ENCODE data around the gene GPAM.

GPAM gene, protein sequence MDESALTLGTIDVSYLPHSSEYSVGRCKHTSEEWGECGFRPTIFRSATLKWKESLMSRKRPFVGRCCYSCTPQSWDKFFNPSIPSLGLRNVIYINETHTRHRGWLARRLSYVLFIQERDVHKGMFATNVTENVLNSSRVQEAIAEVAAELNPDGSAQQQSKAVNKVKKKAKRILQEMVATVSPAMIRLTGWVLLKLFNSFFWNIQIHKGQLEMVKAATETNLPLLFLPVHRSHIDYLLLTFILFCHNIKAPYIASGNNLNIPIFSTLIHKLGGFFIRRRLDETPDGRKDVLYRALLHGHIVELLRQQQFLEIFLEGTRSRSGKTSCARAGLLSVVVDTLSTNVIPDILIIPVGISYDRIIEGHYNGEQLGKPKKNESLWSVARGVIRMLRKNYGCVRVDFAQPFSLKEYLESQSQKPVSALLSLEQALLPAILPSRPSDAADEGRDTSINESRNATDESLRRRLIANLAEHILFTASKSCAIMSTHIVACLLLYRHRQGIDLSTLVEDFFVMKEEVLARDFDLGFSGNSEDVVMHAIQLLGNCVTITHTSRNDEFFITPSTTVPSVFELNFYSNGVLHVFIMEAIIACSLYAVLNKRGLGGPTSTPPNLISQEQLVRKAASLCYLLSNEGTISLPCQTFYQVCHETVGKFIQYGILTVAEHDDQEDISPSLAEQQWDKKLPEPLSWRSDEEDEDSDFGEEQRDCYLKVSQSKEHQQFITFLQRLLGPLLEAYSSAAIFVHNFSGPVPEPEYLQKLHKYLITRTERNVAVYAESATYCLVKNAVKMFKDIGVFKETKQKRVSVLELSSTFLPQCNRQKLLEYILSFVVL

DNA sequence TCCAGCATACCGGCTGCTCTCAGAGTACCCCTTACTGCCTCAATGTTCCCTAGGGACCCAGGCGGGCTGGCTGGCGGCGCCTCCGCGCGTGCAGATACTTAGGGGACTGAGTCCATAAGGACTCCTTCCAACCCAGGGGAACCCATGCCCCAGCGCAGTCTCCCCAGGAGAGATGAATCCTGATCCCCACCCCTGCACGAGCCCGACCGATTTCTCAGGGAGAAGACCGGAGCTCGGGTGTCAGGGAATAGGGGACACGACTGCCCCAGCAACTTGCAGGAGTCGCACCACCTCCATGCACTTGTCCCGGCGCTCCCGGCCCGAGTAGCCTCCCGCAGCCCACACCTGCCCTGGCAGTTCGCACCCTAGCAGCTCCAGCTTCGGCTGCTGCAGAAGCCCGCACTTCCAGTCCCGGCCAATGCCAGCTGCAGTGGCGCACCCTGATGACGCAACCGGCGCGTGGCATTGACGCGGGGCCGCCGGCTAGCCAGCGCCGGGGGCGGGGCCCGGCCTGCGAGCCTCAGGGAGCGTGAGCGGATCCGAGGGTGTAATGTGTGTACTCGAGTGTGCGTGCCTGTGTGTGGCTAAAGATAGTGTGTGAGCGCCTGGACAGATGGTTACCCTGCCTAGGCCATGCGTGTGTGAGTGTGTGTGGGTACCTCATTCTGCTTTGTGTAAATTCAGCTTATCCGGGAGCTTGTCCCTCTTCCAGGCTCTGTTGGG lies at the start of gene GPAM:
TSS of gene GPAM (minus strand) at position 437 of the 723 bp plus-strand sequence. CDS start 1,981 bp downstream, outside the sequence.
- H3K36me3 ChIP-seq (ENCODE audit: control insufficient read depth, insufficient read depth, low read length): no peaks in the 10 kb centered on the region
- H3K4me3 ChIP-seq (replicated peaks; ENCODE audit: low read depth, low read length): peak within 1 kb of the TSS; percentile 99
- H3K27me3 ChIP-seq (replicated peaks; ENCODE audit: control insufficient read depth, insufficient read depth, low read length): no peaks in the 10 kb centered on the region
- TF ChIP-seq, protein P1, sequence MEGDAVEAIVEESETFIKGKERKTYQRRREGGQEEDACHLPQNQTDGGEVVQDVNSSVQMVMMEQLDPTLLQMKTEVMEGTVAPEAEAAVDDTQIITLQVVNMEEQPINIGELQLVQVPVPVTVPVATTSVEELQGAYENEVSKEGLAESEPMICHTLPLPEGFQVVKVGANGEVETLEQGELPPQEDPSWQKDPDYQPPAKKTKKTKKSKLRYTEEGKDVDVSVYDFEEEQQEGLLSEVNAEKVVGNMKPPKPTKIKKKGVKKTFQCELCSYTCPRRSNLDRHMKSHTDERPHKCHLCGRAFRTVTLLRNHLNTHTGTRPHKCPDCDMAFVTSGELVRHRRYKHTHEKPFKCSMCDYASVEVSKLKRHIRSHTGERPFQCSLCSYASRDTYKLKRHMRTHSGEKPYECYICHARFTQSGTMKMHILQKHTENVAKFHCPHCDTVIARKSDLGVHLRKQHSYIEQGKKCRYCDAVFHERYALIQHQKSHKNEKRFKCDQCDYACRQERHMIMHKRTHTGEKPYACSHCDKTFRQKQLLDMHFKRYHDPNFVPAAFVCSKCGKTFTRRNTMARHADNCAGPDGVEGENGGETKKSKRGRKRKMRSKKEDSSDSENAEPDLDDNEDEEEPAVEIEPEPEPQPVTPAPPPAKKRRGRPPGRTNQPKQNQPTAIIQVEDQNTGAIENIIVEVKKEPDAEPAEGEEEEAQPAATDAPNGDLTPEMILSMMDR (IDR thresholded peaks at IDR 0.05; ENCODE audit: insufficient read depth, low read length, poor library complexity, severe bottlenecking): no peak
- DNase-seq (ENCODE audit: extremely low read depth, insufficient read length): peak; percentile 96

DNA sequence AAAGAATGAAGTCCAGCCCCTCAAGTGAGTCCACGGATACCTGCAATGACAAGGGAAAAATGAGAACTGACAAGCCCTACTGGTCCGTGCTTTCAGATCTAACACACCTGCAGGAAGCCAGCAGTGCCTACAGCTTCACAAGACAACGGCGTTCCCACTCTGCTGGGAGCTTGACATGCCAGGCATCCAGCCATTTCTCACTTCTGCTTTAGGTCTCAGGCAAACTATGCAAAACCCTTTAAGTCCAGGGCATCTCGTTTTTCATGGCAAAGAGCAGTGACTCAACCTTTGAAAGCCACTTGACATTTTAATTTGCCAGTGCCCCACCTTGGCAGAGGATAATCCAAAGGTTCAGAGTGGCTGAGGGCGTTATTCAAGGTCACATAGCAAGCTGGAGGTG lies 49.1 kb upstream of the GPAM start:
- H3K36me3 ChIP-seq (ENCODE audit: control insufficient read depth, insufficient read depth, low read length): no peaks in the 10 kb centered on the region
- DNase-seq (ENCODE audit: extremely low read depth, insufficient read length): no peak
- TF ChIP-seq, protein P1 (IDR thresholded peaks at IDR 0.05; ENCODE audit: insufficient read depth, low read length, poor library complexity, severe bottlenecking): no peak
- H3K27me3 ChIP-seq (replicated peaks; ENCODE audit: control insufficient read depth, insufficient read depth, low read length): no peaks in the 10 kb centered on the region; the same call in 1 of the 2 replicates
- H3K4me3 ChIP-seq (replicated peaks; ENCODE audit: low read depth, low read length): no peak overlapping the region

DNA sequence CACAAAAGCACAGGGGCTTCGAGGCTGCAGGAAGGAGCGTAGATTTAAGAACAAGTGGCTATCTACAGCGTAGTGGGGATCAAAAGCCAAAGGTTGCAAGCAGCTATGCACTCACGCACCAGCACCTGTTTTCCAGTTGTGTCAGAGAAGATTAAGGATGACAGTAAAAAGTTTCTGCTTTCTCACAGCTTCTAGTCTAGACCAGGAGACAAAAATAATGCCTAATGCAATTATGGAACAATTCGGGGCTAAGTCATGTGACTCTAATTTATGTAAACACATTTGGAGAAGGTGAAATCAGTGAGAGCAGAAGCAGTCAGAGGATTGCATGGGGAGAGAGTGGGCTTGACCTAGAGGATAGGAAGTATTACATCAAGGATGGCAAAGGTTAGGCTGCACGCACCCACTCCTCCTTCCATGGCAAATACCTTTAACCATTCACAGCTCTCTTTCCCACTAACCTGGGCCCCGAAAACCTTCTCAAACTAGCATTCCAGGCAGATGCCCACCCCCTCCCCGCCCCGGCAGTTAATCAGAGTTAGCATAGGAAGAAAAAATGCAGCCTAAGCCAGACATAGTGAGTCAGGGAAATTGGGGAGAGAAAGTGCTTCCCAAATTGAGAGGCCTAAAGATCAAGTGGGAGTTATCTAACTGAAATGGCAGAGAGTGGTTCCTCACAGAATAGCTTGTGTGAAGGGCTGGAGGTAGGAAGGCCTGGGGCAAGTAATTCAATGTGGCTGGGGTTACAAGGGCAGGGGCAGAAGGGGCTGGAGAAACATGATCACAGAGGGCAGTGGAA lies 48.2 kb upstream of the GPAM start:
- Histone ChIP-seq H3K4me3 (replicated peaks; ENCODE audit: low read depth, low read length) (no peak overlapping the region), H3K36me3 (ENCODE audit: control insufficient read depth, insufficient read depth, low read length) (no peaks in the 10 kb centered on the region), H3K27me3 (replicated peaks; ENCODE audit: control insufficient read depth, insufficient read depth, low read length) (no peaks in the 10 kb centered on the region; the same call in 1 of the 2 replicates)
- TF ChIP-seq, protein P1 (IDR thresholded peaks at IDR 0.05; ENCODE audit: insufficient read depth, low read length, poor library complexity, severe bottlenecking): no peak
- DNase-seq (ENCODE audit: extremely low read depth, insufficient read length): no peak

DNA sequence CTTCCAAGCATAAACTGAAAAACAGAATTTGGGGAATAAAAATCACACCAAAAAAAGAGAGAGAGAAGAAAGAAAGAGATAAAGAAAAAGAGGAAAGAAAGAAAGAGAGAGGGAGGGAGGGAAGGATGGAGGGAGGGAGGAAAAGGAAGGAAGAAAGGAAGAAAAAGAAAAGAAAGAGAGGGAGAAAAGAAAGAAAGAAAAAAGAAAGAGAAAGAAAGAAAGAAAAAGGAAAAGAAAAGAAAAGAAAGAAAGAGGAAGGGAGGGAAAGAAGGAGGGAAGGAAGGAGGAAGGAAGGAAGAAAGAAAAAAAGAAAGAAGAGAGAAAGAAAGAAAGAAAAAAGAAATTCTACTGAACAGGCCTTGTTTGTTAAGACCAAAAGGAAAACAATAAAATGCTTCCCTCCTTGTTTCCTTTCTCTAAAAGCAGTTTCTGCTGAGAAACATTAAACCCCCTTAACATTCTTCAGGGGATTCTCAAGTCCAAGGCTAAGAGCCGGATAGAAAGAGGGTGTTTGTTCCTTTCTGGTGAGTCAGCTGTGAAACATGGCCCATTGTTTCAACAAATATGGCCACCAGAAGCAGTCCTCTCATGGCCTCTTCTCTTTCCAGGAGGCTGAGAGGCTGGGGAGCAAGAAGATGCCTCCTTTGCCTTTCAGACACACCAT lies 46.9 kb upstream of the GPAM start:
- Histone ChIP-seq H3K4me3 (replicated peaks; ENCODE audit: low read depth, low read length) (no peak overlapping the region), H3K27me3 (replicated peaks; ENCODE audit: control insufficient read depth, insufficient read depth, low read length) (no peaks in the 10 kb centered on the region; the same call in 1 of the 2 replicates), H3K36me3 (ENCODE audit: control insufficient read depth, insufficient read depth, low read length) (no peaks in the 10 kb centered on the region)
- TF ChIP-seq, protein P1 (IDR thresholded peaks at IDR 0.05; ENCODE audit: insufficient read depth, low read length, poor library complexity, severe bottlenecking): no peak
- no peak for DNase-seq (ENCODE audit: extremely low read depth, insufficient read length)

All from GM06990 (cell line).